GM12878 (cell line): ENCODE measurements around the gene FAM219A. TPM values are rescaled to one million over a fixed set of nuclear protein-coding genes. Genes with fewer than 3 reads are reported as not detected.

Experiments
- ATAC-seq: fragments of 200-7000 bp; cut with Tn5 transposase; 3 replicates; pipeline ENCODE4 v1.9.1; 2020; ENCODE audit warnings: mild to moderate bottlenecking, moderate library complexity
- BruUV-seq: library from RNA; stranded (reverse); fragments of 400-500 nt; replicated peaks from 2 replicates; lab custom pipeline; 2021; lab: Mats Ljungman, UMichigan
- CTCF ChIA-PET: fragments of 300-600 bp; sonication (Branson Sonifier 250); formaldehyde crosslinking; extraction: SDS; loops from one replicate; lab custom pipeline; 2021; ENCODE audit warnings: inconsistent platforms; lab: Yijun Ruan, JAX
- POLR2A ChIA-PET: fragments of 350-600 bp; formaldehyde crosslinking; extraction: SDS; loops from one replicate; lab custom pipeline; 2021; ENCODE audit warnings: inconsistent platforms; lab: Charles Lee
- RAD21 ChIA-PET: fragments of 300-600 bp; sonication (Branson Sonifier 250); formaldehyde crosslinking; loops from one replicate; lab custom pipeline; 2023; ENCODE audit warnings: antibody characterized with exemption; ENCODE audit not compliant: unreplicated experiment; lab: Charles Lee
- SMC1A ChIA-PET: fragments of 300-600 bp; sonication (Branson Sonifier 250); formaldehyde crosslinking; loops from one replicate; lab custom pipeline; 2023; ENCODE audit not compliant: unreplicated experiment, uncharacterized antibody; lab: Charles Lee
- DNase-seq: peaks from one replicate; pipeline ENCODE4 v3.0.0-alpha.2; 2011; ENCODE audit warnings: low read depth, low spot score
- FAIRE-seq: peaks from 3 replicates; lab custom pipeline; 2011; peaks lifted over from hg19 to GRCh38; lab: Jason Lieb, UNC
- H2AFZ ChIP-seq: 2 replicates; pipeline ENCODE4 v1.6.0; 2011; ENCODE audit warnings: low read depth, low read length, control low read depth; ENCODE audit not compliant: control insufficient read depth
- H3K27ac ChIP-seq: 2 replicates; pipeline ENCODE4 v1.5.1; 2011; ENCODE audit warnings: control low read depth; ENCODE audit not compliant: control insufficient read depth, insufficient read depth
- H3K27me3 ChIP-seq, 2 experiments: replicated peaks in 1 of 2; 2 replicates each; pipeline versions ENCODE4 v1.6.0 to v1.6.1; 2011; ENCODE audit warnings: low read length in 1 of 2; ENCODE audit not compliant: control insufficient read depth in 2 of 2, insufficient read depth in 2 of 2
- H3K36me3 ChIP-seq, 2 experiments: 2 replicates each; pipeline ENCODE4 v1.5.1; 2011; ENCODE audit warnings: low read length in 1 of 2; ENCODE audit not compliant: control insufficient read depth in 2 of 2, insufficient read depth in 2 of 2
- H3K4me1 ChIP-seq: 2 replicates; pipeline ENCODE4 v1.6.1; 2011; ENCODE audit warnings: mild to moderate bottlenecking, low read length, moderate library complexity, mixed read lengths; ENCODE audit not compliant: control insufficient read depth, insufficient read depth
- H3K4me2 ChIP-seq: 2 replicates; pipeline ENCODE4 v1.6.0; 2011; ENCODE audit warnings: control low read depth; ENCODE audit not compliant: control insufficient read depth, insufficient read depth
- H3K4me3 ChIP-seq: fragments of 200-600 bp; sonication (generic); 2 replicates; pipeline ENCODE4 v1.5.1; 2016
- H3K79me2 ChIP-seq: 2 replicates; pipeline ENCODE4 v1.6.0; 2011; ENCODE audit warnings: low read length; ENCODE audit not compliant: control insufficient read depth, insufficient read depth
- H3K9ac ChIP-seq: 2 replicates; pipeline ENCODE4 v1.8.0; 2011; ENCODE audit warnings: low read length, control low read depth, mixed read lengths; ENCODE audit not compliant: control insufficient read depth, insufficient read depth
- H3K9me3 ChIP-seq: replicated peaks from 3 replicates; pipeline ENCODE4 v1.5.1; 2011; ENCODE audit warnings: mild to moderate bottlenecking, low read length; ENCODE audit not compliant: control insufficient read depth, insufficient read depth
- H4K20me1 ChIP-seq: 2 replicates; pipeline ENCODE4 v1.6.0; 2011; ENCODE audit not compliant: control insufficient read depth, insufficient read depth
- BCL3 ChIP-seq: IDR thresholded peaks from 2 replicates; pipeline ENCODE4 v1.6.1; 2011; ENCODE audit warnings: borderline replicate concordance, low read depth, mild to moderate bottlenecking, moderate library complexity, low read length; ENCODE audit not compliant: insufficient read depth, poor library complexity, severe bottlenecking
- BHLHE40 ChIP-seq, 2 experiments: fragments of 450-650 bp in 1 of 2; IDR thresholded peaks; 2 replicates each; pipeline ENCODE4 v1.6.1; 2011 to 2017; ENCODE audit warnings: low read depth in 2 of 2, borderline replicate concordance in 1 of 2, improper control_type of control experiment in 1 of 2, low read length in 1 of 2, mild to moderate bottlenecking in 1 of 2
- CREM ChIP-seq: IDR thresholded peaks from 2 replicates; pipeline ENCODE4 v1.6.1; 2014; ENCODE audit warnings: antibody characterized with exemption, low read depth
- CTCF ChIP-seq, 3 experiments: IDR thresholded peaks in 2 of 3; conservative IDR thresholded peaks in 1 of 3; 2 replicates each; pipeline ENCODE4 v1.5.1; 2011; ENCODE audit warnings: low read depth in 3 of 3, low read length in 3 of 3, mild to moderate bottlenecking in 3 of 3, control low read depth in 2 of 3, moderate library complexity in 2 of 3, inconsistent platforms in 1 of 3, mixed read lengths in 1 of 3; ENCODE audit not compliant: control insufficient read depth in 2 of 3, insufficient read depth in 1 of 3; ENCODE audit errors: extremely low read depth in 1 of 3
- E2F4 ChIP-seq: IDR thresholded peaks from 2 replicates; pipeline ENCODE4 v1.6.1; 2012; ENCODE audit warnings: low read depth, low read length, improper control_type of control experiment
- EGR1 ChIP-seq, 2 experiments: IDR thresholded peaks; 1 replicate in 1 of 2; 2 replicates in 1 of 2; pipeline ENCODE4 v1.6.1; 2011 to 2012; ENCODE audit warnings: low read depth in 2 of 2, low read length in 2 of 2, borderline replicate concordance in 1 of 2, mild to moderate bottlenecking in 1 of 2, moderate library complexity in 1 of 2
- ESRRA ChIP-seq: IDR thresholded peaks from 2 replicates; pipeline ENCODE4 v1.6.1; 2012; ENCODE audit warnings: mild to moderate bottlenecking, low read length, improper control_type of control experiment
- KLF5 ChIP-seq: fragments of 450-650 bp; IDR thresholded peaks from 2 replicates; pipeline ENCODE4 v1.6.1; 2014; ENCODE audit warnings: mild to moderate bottlenecking; ENCODE audit not compliant: partially characterized antibody
- MAX ChIP-seq: IDR thresholded peaks from 2 replicates; pipeline ENCODE4 v1.6.1; 2012; ENCODE audit warnings: low read depth, low read length, improper control_type of control experiment
- NBN ChIP-seq: fragments of 450-650 bp; IDR thresholded peaks from 2 replicates; pipeline ENCODE4 v1.6.1; 2016
- NRF1 ChIP-seq: conservative IDR thresholded peaks from 2 replicates; pipeline ENCODE4 v1.6.1; 2011; ENCODE audit warnings: mild to moderate bottlenecking, low read depth, low read length, improper control_type of control experiment
- RB1 ChIP-seq: fragments of 450-650 bp; formaldehyde crosslinking; IDR thresholded peaks from 2 replicates; pipeline ENCODE4 v1.6.1; 2017; ENCODE audit warnings: mild to moderate bottlenecking, borderline replicate concordance
- RELB ChIP-seq: fragments of 450-650 bp; IDR thresholded peaks from 2 replicates; pipeline ENCODE4 v1.6.1; 2017; ENCODE audit warnings: low read depth, mild to moderate bottlenecking, moderate library complexity
- TBL1XR1 ChIP-seq: IDR thresholded peaks from 2 replicates; pipeline ENCODE4 v1.6.1; 2012; ENCODE audit warnings: low read depth, low read length, improper control_type of control experiment
- TCF12 ChIP-seq: IDR thresholded peaks from 2 replicates; pipeline ENCODE4 v1.6.1; 2011; ENCODE audit warnings: low read depth, mild to moderate bottlenecking, low read length
- WGBS: methylation state at CpG from one replicate; pipeline ENCODE4 v1.1.6; 2016; ENCODE audit warnings: low lambda C conversion rate; ENCODE audit not compliant: insufficient replicate concordance, insufficient coverage; ENCODE audit errors: missing lambda C conversion rate; 5-methylcytosine and 5-hydroxymethylcytosine counted together
- in situ Hi-C: fragments of 300-500 bp; cut with MboI; formaldehyde crosslinking; loops from 9 replicates; pipeline ENCODE4 v1.14.3; 2018; ENCODE audit warnings: mixed read lengths
- intact Hi-C: fragments of 100-400 bp; cut with micrococcal nuclease; formaldehyde crosslinking; loops from one replicate; pipeline ENCODE4 v1.14.2; 2022; ENCODE audit not compliant: unreplicated experiment
- polyA plus RNA-seq, 11 experiments: library from polyadenylated mRNA; depleted of rRNA in 4 of 11; unstranded in 6 of 11; stranded (reverse) in 5 of 11; fragments of >200 nt; fragmentation: Nextera tagmentation in 4 of 11; fragmentation: Illumina TruSeq in 1 of 11; extraction: Ambion mirVana in 4 of 11; extraction: Trizol in 1 of 11; gene quantifications; 1 replicate in 1 of 11; 2 replicates in 10 of 11; pipeline versions ENCODE4 v1.2.1 to v1.2.3, GENCODE V29; 2011 to 2016; ENCODE audit warnings: inconsistent platforms in 2 of 11, missing spikeins in 2 of 11, low read depth in 1 of 11
- total RNA-seq, 4 experiments: library from RNA; depleted of rRNA in 3 of 4; stranded (reverse); fragments of >200 nt in 3 of 4; fragmentation: Illumina TruSeq in 1 of 4; extraction: Trizol in 1 of 4; gene quantifications; 2 replicates each; pipeline versions ENCODE4 v1.2.1 to v1.2.3, GENCODE V29; 2013 to 2021

FAM219A gene
- total and polyA plus RNA-seq, 10 of the 15 experiments (the other 5 are each of a cell fraction or from before 2014, with no cell fraction given), result 0.11 to 2.0 (median 0.71) TPM

- no peak for TF ChIP-seq CTCF (IDR thresholded peaks at IDR 0.05 in 2 of 3, conservative IDR thresholded peaks at IDR 0.05 in 1 of 3; ENCODE audit: control insufficient read depth in 2 of 3, extremely low read depth in 1 of 3, insufficient read depth in 1 of 3, low read depth in 3 of 3, low read length in 3 of 3)
- TF ChIP-seq E2F4, result no peak
These were observed 71.7 kb downstream of the FAM219A start (continued) for GRCh38 chr9:34386656-34387055.

- no peaks in the 10 kb centered on the region for H4K20me1 ChIP-seq
- peaks cover 5 to 12% of the 10 kb centered on the region in 2 experiments for H3K27me3 ChIP-seq
- ChIA-PET CTCF (interaction anchor here (0.6 to 0.7 kb wide), 2 partner anchors 51 to 111 kb away, joined by 3 to 5 read pairs; no protein-coding TSS in a partner anchor), SMC1A (no interaction called here), POLR2A (no interaction called here), RAD21 (no interaction called here)
- no peak for DNase-seq
- H3K27ac ChIP-seq, result no peak overlapping the region
- 50% methylated on average over 6 of the region's 6 CpGs for whole genome bisulfite sequencing
- H3K4me3 ChIP-seq, result no peak overlapping the region
- H3K4me2 ChIP-seq, result no peak overlapping the region
- no peak for ATAC-seq
- intact Hi-C loops, result no loop called here
- no peak overlapping the region for H3K9ac ChIP-seq
- H3K4me1 ChIP-seq, result peaks cover 4% of the 10 kb centered on the region
- no TSS peak for BruUV-seq
- in situ Hi-C loops, result no loop called here
- no peak overlapping the region for H2AFZ ChIP-seq
- no peak for FAIRE-seq
- no peaks in the 10 kb centered on the region for H3K36me3 ChIP-seq
- H3K79me2 ChIP-seq, result no peaks in the 10 kb centered on the region
- no peaks in the 10 kb centered on the region for H3K9me3 ChIP-seq
- TF ChIP-seq TCF12 (no peak), CREM (no peak), NBN (no peak), EGR1 (IDR thresholded peaks at IDR 0.05; ENCODE audit: borderline replicate concordance in 1 of 2, low read depth in 2 of 2, low read length in 2 of 2) (no peak), NRF1 (no peak), RELB (no peak), TBL1XR1 (no peak), ESRRA (no peak), MAX (no peak), BCL3 (no peak), RB1 (no peak), KLF5 (no peak), BHLHE40 (IDR thresholded peaks at IDR 0.05; ENCODE audit: borderline replicate concordance in 1 of 2, low read depth in 2 of 2, low read length in 1 of 2) (no peak)
These were observed 72.7 kb downstream of the FAM219A start for GRCh38 chr9:34385561-34386230.
